CD14-positive monocyte (primary cell): ENCODE measurements around the gene HMOX2. TPM values are rescaled to one million over a fixed set of nuclear protein-coding genes. Genes with fewer than 3 reads are reported as not detected.
A peak's percentile ranks its signal among the peaks of the same experiment; 100 is the strongest.

Experiments used
- DNase-seq, 3 donors: peaks; one replicate each; pipeline ENCODE4 v3.0.0-alpha.2; 2011 to 2022
- H2AFZ ChIP-seq: 2 replicates; pipeline ENCODE4 v1.6.0; 2012; ENCODE audit warnings: mild to moderate bottlenecking, low read depth, low read length, inconsistent platforms; ENCODE audit not compliant: insufficient read depth, poor library complexity, severe bottlenecking
- H3K27ac ChIP-seq, 2 donors: 1 replicate in 1 of 2; 2 replicates in 1 of 2; pipeline ENCODE4 v1.5.1; 2012 to 2013; ENCODE audit warnings: low read length in 2 of 2, control low read depth in 1 of 2, inconsistent platforms in 1 of 2, low read depth in 1 of 2, mild to moderate bottlenecking in 1 of 2
- H3K27me3 ChIP-seq, 2 donors: one replicate each; pipeline versions ENCODE4 v1.6.0 to v1.6.1; 2011 to 2013; ENCODE audit warnings: low read length in 2 of 2; ENCODE audit not compliant: control insufficient read depth in 2 of 2, insufficient read depth in 2 of 2
- H3K36me3 ChIP-seq, 2 donors: replicated peaks in 1 of 2; 1 replicate in 1 of 2; 2 replicates in 1 of 2; pipeline versions ENCODE4 v1.5.1 to v1.6.1; 2012 to 2013; ENCODE audit warnings: low read length in 2 of 2, control low read depth in 1 of 2, inconsistent platforms in 1 of 2, mild to moderate bottlenecking in 1 of 2; ENCODE audit not compliant: insufficient read depth in 2 of 2, control insufficient read depth in 1 of 2
- H3K4me1 ChIP-seq, 2 donors: 1 replicate in 1 of 2; 2 replicates in 1 of 2; pipeline versions ENCODE4 v1.5.1 to v1.6.1; 2012 to 2013; ENCODE audit warnings: low read length in 2 of 2, control low read depth in 1 of 2, inconsistent platforms in 1 of 2, mild to moderate bottlenecking in 1 of 2, moderate library complexity in 1 of 2; ENCODE audit not compliant: insufficient read depth in 2 of 2, control insufficient read depth in 1 of 2
- H3K4me2 ChIP-seq: replicated peaks from 2 replicates; pipeline ENCODE3; 2012; ENCODE audit warnings: low read length, moderate library complexity, mild to moderate bottlenecking; ENCODE audit not compliant: poor library complexity, severe bottlenecking; ENCODE audit errors: extremely low read depth
- H3K4me3 ChIP-seq, 3 experiments: fragments of 200-600 bp in 1 of 3; sonication (generic) in 1 of 3; replicated peaks in 1 of 3; 1 replicate in 2 of 3; 2 replicates in 1 of 3; pipeline ENCODE4 v1.5.1; 2011 to 2013; ENCODE audit warnings: low read length in 3 of 3, mild to moderate bottlenecking in 3 of 3, control low read depth in 2 of 3, low read depth in 2 of 3, inconsistent platforms in 1 of 3, moderate library complexity in 1 of 3
- H3K79me2 ChIP-seq: 2 replicates; pipeline ENCODE4 v1.6.0; 2012; ENCODE audit warnings: mild to moderate bottlenecking, control low read depth, inconsistent platforms, low read length, moderate library complexity; ENCODE audit not compliant: insufficient read depth
- H3K9ac ChIP-seq: 2 replicates; pipeline ENCODE4 v1.6.0; 2017; ENCODE audit warnings: low read length, mild to moderate bottlenecking; ENCODE audit not compliant: insufficient read depth, poor library complexity, severe bottlenecking
- H3K9me3 ChIP-seq, 2 donors: replicated peaks in 1 of 2; 1 replicate in 1 of 2; 2 replicates in 1 of 2; pipeline versions ENCODE4 v1.5.1 to v1.6.1; 2012 to 2013; ENCODE audit warnings: low read length in 2 of 2, control low read depth in 1 of 2; ENCODE audit not compliant: control insufficient read depth in 1 of 2, insufficient read depth in 1 of 2
- H4K20me1 ChIP-seq: 2 replicates; pipeline ENCODE4 v1.6.0; 2012; ENCODE audit warnings: mild to moderate bottlenecking, low read length, control low read depth, moderate library complexity; ENCODE audit not compliant: insufficient read depth
- H3K27ac Mint-ChIP-seq, 7 donors: one replicate each; pipeline ENCODE4 v1.8.0; 2020; ENCODE audit warnings: mild to moderate bottlenecking in 7 of 7, mixed read lengths in 7 of 7, moderate library complexity in 6 of 7, inconsistent platforms in 2 of 7
- H3K27me3 Mint-ChIP-seq, 3 donors: one replicate each; pipeline ENCODE4 v1.8.0; 2021 to 2022; ENCODE audit warnings: low read depth in 3 of 3, mild to moderate bottlenecking in 3 of 3, mixed read lengths in 3 of 3, moderate library complexity in 3 of 3, inconsistent platforms in 1 of 3
- H3K36me3 Mint-ChIP-seq, 2 donors: one replicate each; pipeline ENCODE4 v1.8.0; 2020; ENCODE audit warnings: mixed read lengths in 2 of 2, inconsistent platforms in 1 of 2, mild to moderate bottlenecking in 1 of 2
- H3K4me1 Mint-ChIP-seq: one replicate; pipeline ENCODE4 v1.8.0; 2020; ENCODE audit warnings: mild to moderate bottlenecking, mixed read lengths
- H3K4me3 Mint-ChIP-seq, 2 donors: one replicate each; pipeline ENCODE4 v1.8.0; 2020; ENCODE audit warnings: mild to moderate bottlenecking in 2 of 2, mixed read lengths in 2 of 2, moderate library complexity in 1 of 2
- H3K9me3 Mint-ChIP-seq, 7 donors: one replicate each; pipeline ENCODE4 v1.8.0; 2020 to 2022; ENCODE audit warnings: mixed read lengths in 7 of 7, mild to moderate bottlenecking in 6 of 7, moderate library complexity in 6 of 7, inconsistent platforms in 2 of 7
- CTCF ChIP-seq: fragments of 200-600 bp; IDR thresholded peaks from one replicate; pipeline ENCODE4 v1.8.0; 2022; ENCODE audit warnings: antibody characterized with exemption, mild to moderate bottlenecking
- WGBS: methylation state at CpG from one replicate; pipeline ENCODE4 v1.1.5; 2013; ENCODE audit warnings: missing lambda C conversion rate; ENCODE audit not compliant: insufficient coverage; 5-methylcytosine and 5-hydroxymethylcytosine counted together
- intact Hi-C, 2 donors: fragments of 100-400 bp; cut with micrococcal nuclease; formaldehyde crosslinking; loops; one replicate each; pipeline versions ENCODE4 v1.15.0 to v1.15.1; 2023
- polyA plus RNA-seq, 3 donors: library from polyadenylated mRNA; depleted of rRNA in 1 of 3; unstranded in 2 of 3; stranded (reverse) in 1 of 3; fragments of 300-500 nt in 2 of 3; fragments of >200 nt in 1 of 3; fragmentation: Illumina TruSeq in 2 of 3; gene quantifications; 1 replicate in 2 of 3; 2 replicates in 1 of 3; pipeline ENCODE4 v1.2.3, GENCODE V29; 2012 to 2021

Gene HMOX2
- polyA plus RNA-seq, 3 donors: 21.7 to 33.2 (median 25.0) TPM

GRCh38 chr16:4481526-4481925 lies 5.3 kb downstream of the HMOX2 start:
- H3K36me3 Mint-ChIP-seq: peaks cover 17 to 34% of the 10 kb centered on the region in 2 donors
- Histone ChIP-seq H3K9ac (no peak overlapping the region), H3K27me3 (no peaks in the 10 kb centered on the region), H3K4me2 (no peak overlapping the region), H3K36me3 (peaks cover 20 to 25% of the 10 kb centered on the region in 2 donors), H3K9me3 (no peaks in the 10 kb centered on the region), H3K4me1 (peaks cover 18 to 19% of the 10 kb centered on the region in 2 donors), H2AFZ (no peak overlapping the region), H3K27ac (no peak overlapping the region), H4K20me1 (peaks cover 19% of the 10 kb centered on the region), H3K79me2 (peaks cover 59% of the 10 kb centered on the region), H3K4me3 (no peak overlapping the region)
- peaks cover 20% of the 10 kb centered on the region for H3K4me1 Mint-ChIP-seq
- no peaks in the 10 kb centered on the region for H3K27me3 Mint-ChIP-seq
- no peak overlapping the region for H3K4me3 Mint-ChIP-seq
- no CpG with 5 or more reads among the region's 2 CpGs for WGBS
- TF ChIP-seq CTCF: no peak
- DNase-seq: no peak
- intact Hi-C loops: no loop called here
- H3K27ac Mint-ChIP-seq: no peak overlapping the region
- no peaks in the 10 kb centered on the region for H3K9me3 Mint-ChIP-seq

DNA sequence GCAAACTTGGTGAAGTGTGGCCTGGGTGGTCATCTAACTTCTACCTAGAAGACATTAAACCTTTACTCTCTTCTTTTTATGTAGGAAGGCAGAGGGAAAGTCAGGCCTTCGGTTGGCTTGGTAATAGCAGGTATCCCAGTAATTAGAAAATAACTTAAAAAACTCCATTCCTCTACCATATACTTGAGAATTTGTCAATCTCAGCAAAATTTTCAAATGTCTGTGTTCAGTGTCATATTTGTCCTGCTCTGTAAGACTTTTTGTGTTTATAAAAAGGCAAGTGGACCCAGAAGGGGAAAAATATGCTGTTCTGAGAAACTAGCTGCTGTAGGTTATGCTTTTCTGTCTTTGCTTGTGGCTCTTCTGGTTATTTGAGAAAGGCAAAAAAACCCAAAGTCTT lies 5.8 kb downstream of the HMOX2 start:
- Histone ChIP-seq H3K27ac (no peak overlapping the region), H3K36me3 (peaks cover 20 to 29% of the 10 kb centered on the region in 2 donors), H3K9ac (no peak overlapping the region), H3K4me2 (no peak overlapping the region), H2AFZ (no peak overlapping the region), H3K9me3 (no peaks in the 10 kb centered on the region), H3K79me2 (peaks cover 57% of the 10 kb centered on the region), H3K27me3 (no peaks in the 10 kb centered on the region), H3K4me1 (peaks cover 14% of the 10 kb centered on the region in 2 donors), H3K4me3 (no peak overlapping the region), H4K20me1 (peaks cover 19% of the 10 kb centered on the region)
- Mint-ChIP-seq H3K36me3 (peaks cover 17 to 37% of the 10 kb centered on the region in 2 donors), H3K27me3 (no peaks in the 10 kb centered on the region), H3K4me1 (peaks cover 18% of the 10 kb centered on the region), H3K9me3 (no peaks in the 10 kb centered on the region), H3K4me3 (no peak overlapping the region), H3K27ac (peak overlapping the region in 1 of 7 donors; percentile 32)
- TF ChIP-seq CTCF: no peak
- intact Hi-C loops: no loop called here
- no CpG with 5 or more reads among the region's 1 CpG for WGBS
- no peak for DNase-seq
